H1 (cell line): Measurements from ENCODE around the gene ANKDD1A. TPM values are rescaled to one million over a fixed set of nuclear protein-coding genes. Genes with fewer than 3 reads are reported as not detected.

Experiments used
- ASH2L ChIP-seq: fragments of 200-600, 300-600 bp; sonication (generic); IDR thresholded peaks from one replicate; pipeline ENCODE4 v1.7.1; 2017; ENCODE audit warnings: low read length
- BRCA1 ChIP-seq: IDR thresholded peaks from 2 replicates; pipeline ENCODE4 v1.6.1; 2012; ENCODE audit warnings: low read depth, low read length, improper control_type of control experiment
- CBX5 ChIP-seq: fragments of 300-800, 300-1000 bp; sonication (generic); IDR thresholded peaks from 2 replicates; pipeline ENCODE4 v1.7.1; 2016; ENCODE audit warnings: antibody characterized with exemption, low read length, low read depth
- CBX8 ChIP-seq: fragments of 300-800, 300-1000 bp; sonication (generic); IDR thresholded peaks from 2 replicates; pipeline ENCODE4 v1.7.1; 2016; ENCODE audit warnings: low read depth, low read length, borderline replicate concordance
- CHD2 ChIP-seq: IDR thresholded peaks from 2 replicates; pipeline ENCODE4 v1.6.1; 2012; ENCODE audit warnings: low read length, improper control_type of control experiment
- CREB1 ChIP-seq: IDR thresholded peaks from 2 replicates; pipeline ENCODE4 v1.6.1; 2012; ENCODE audit warnings: inconsistent platforms
- CTBP2 ChIP-seq: IDR thresholded peaks from 2 replicates; pipeline ENCODE4 v1.7.0; 2011; ENCODE audit warnings: borderline replicate concordance, mild to moderate bottlenecking, moderate library complexity, mixed read lengths, low read length; ENCODE audit not compliant: insufficient read depth, insufficient read length
- CTCF ChIP-seq, 3 experiments: IDR thresholded peaks; 1 replicate in 2 of 3; 2 replicates in 1 of 3; pipeline versions ENCODE4 v1.5.1 to v1.6.1; 2011; ENCODE audit warnings: low read length in 3 of 3, mild to moderate bottlenecking in 3 of 3, inconsistent platforms in 2 of 3, low read depth in 1 of 3, moderate library complexity in 1 of 3; ENCODE audit not compliant: insufficient read depth in 1 of 3; ENCODE audit errors: control extremely low read depth in 1 of 3
- EZH2 ChIP-seq: fragments of 200-600 bp; sonication (generic); IDR thresholded peaks from 2 replicates; pipeline ENCODE4 v1.7.1; 2012; ENCODE audit warnings: low read depth, mild to moderate bottlenecking, moderate library complexity, low read length, inconsistent platforms; ENCODE audit not compliant: severe bottlenecking
- KDM1A ChIP-seq: fragments of 200-600, 300-600 bp; sonication (generic); IDR thresholded peaks from 2 replicates; pipeline ENCODE4 v1.7.1; 2016; ENCODE audit warnings: mild to moderate bottlenecking, low read length, borderline replicate concordance
- POU5F1 ChIP-seq: IDR thresholded peaks from 2 replicates; pipeline ENCODE4 v1.6.1; 2011; ENCODE audit warnings: low read depth, mild to moderate bottlenecking, low read length, moderate library complexity
- RAD21 ChIP-seq, 2 experiments: IDR thresholded peaks in 1 of 2; conservative IDR thresholded peaks in 1 of 2; 2 replicates each; pipeline ENCODE4 v1.6.1; 2011; ENCODE audit warnings: low read depth in 2 of 2, low read length in 2 of 2, improper control_type of control experiment in 1 of 2, inconsistent platforms in 1 of 2, mild to moderate bottlenecking in 1 of 2, moderate library complexity in 1 of 2
- RXRA ChIP-seq: IDR thresholded peaks from 2 replicates; pipeline ENCODE4 v1.6.1; 2011; ENCODE audit warnings: low read depth, mild to moderate bottlenecking, low read length, moderate library complexity; ENCODE audit not compliant: insufficient read depth
- SIRT6 ChIP-seq: IDR thresholded peaks from one replicate; pipeline ENCODE4 v1.7.1; 2012; ENCODE audit warnings: low read length, inconsistent platforms
- SIX5 ChIP-seq: IDR thresholded peaks from 2 replicates; pipeline ENCODE4 v1.6.1; 2011; ENCODE audit warnings: mild to moderate bottlenecking, low read depth, low read length
- SRF ChIP-seq: IDR thresholded peaks from 2 replicates; pipeline ENCODE4 v1.6.1; 2011; ENCODE audit warnings: mild to moderate bottlenecking, low read depth, low read length, moderate library complexity
- TCF12 ChIP-seq: IDR thresholded peaks from 2 replicates; pipeline ENCODE4 v1.6.1; 2011; ENCODE audit warnings: low read depth, mild to moderate bottlenecking, low read length
- ZNF274 ChIP-seq: IDR thresholded peaks from 2 replicates; pipeline ENCODE4 v1.7.0; 2012; ENCODE audit warnings: low read length, borderline replicate concordance; ENCODE audit errors: extremely low read depth
- polyA plus RNA-seq, 7 experiments: library from polyadenylated mRNA; depleted of rRNA in 3 of 7; stranded (reverse) in 5 of 7; unstranded in 2 of 7; fragments of >200 nt in 5 of 7; fragments of 200-250 nt in 2 of 7; gene quantifications; 1 replicate in 5 of 7; 2 replicates in 1 of 7; 4 replicates in 1 of 7; pipeline versions ENCODE4 v1.2.1 to v1.2.3, GENCODE V29; 2011 to 2013; ENCODE audit warnings: missing spikeins in 2 of 7, mixed read lengths in 2 of 7
- total RNA-seq: library from RNA; stranded (reverse); fragmentation: NEBNext Ultra II Directional; extraction: Animal tissue kit (Norgen Biotek cat#: 25700); gene quantifications from 2 replicates; pipeline ENCODE4 v1.2.1, GENCODE V29; 2021

ANKDD1A gene
- total and polyA plus RNA-seq, 2 of the 8 experiments (the other 6 are each of a cell fraction or from before 2014, with no cell fraction given) = 4.1 to 5.0 TPM

GRCh38 chr15:64893481-64894394, 18.0 kb upstream of the ANKDD1A start (continued):
- TF ChIP-seq CTBP2 = no peak
- TF ChIP-seq CHD2 = peak; percentile 87
- no peak for TF ChIP-seq SRF
- no peak for TF ChIP-seq SIX5
- TF ChIP-seq CBX5 = no peak
- TF ChIP-seq SIRT6 = no peak
- no peak for TF ChIP-seq CBX8
- no peak for TF ChIP-seq RXRA
- no peak for TF ChIP-seq EZH2
- no peak for TF ChIP-seq CREB1
- TF ChIP-seq RAD21 (IDR thresholded peaks at IDR 0.05 in 1 of 2, conservative IDR thresholded peaks at IDR 0.05 in 1 of 2; ENCODE audit: low read depth in 2 of 2, low read length in 2 of 2) = no peak
- TF ChIP-seq KDM1A = peak; percentile 79
- no peak for TF ChIP-seq BRCA1
- TF ChIP-seq TCF12 = no peak
- no peak for TF ChIP-seq POU5F1
- no peak for TF ChIP-seq ZNF274
- TF ChIP-seq ASH2L = peak; percentile 47
- no peak for TF ChIP-seq CTCF (IDR thresholded peaks at IDR 0.05; ENCODE audit: control extremely low read depth in 1 of 3, insufficient read depth in 1 of 3, low read depth in 1 of 3, low read length in 3 of 3)
